GM11168 (cell line): Measurements from ENCODE around the gene RPTOR.

Experiments
- in situ Hi-C: fragments of 300-500 bp; cut with MboI; formaldehyde crosslinking; loops from one replicate; pipeline ENCODE4 v1.12.0; 2022; ENCODE audit warnings: low sequenced_read_pairs; ENCODE audit not compliant: unreplicated experiment

Gene RPTOR

DNA sequence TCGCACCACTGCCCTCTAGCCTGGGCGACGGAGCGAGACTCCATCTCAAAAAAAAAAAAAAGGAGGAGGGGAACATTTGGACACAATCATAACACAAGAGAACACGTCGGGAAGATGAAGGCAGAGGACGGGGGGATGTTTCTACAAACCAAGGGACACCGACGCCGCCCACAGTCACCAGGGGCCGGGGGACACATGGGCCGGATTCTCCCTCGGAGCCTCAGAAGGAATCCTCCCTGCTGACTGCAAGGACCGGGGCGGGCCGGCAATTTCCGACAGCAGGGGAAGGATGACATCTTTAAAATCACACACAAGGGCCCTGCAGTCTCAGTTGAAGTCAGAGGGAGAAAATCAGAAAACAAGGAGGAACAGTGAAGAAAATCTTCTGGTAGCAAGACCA is 438.9 kb downstream of the RPTOR start:
- in situ Hi-C loops: no loop called here

- in situ Hi-C loops: no loop called here
Measured at GRCh38 chr17:80984749-80985148, 440.1 kb downstream of the RPTOR start.

- in situ Hi-C loops: no loop called here
Measured at GRCh38 chr17:80986046-80986445, 441.4 kb downstream of the RPTOR start.

GRCh38 chr17:80986816-80987475 is 442.3 kb downstream of the RPTOR start:
- in situ Hi-C loops: no loop called here

DNA sequence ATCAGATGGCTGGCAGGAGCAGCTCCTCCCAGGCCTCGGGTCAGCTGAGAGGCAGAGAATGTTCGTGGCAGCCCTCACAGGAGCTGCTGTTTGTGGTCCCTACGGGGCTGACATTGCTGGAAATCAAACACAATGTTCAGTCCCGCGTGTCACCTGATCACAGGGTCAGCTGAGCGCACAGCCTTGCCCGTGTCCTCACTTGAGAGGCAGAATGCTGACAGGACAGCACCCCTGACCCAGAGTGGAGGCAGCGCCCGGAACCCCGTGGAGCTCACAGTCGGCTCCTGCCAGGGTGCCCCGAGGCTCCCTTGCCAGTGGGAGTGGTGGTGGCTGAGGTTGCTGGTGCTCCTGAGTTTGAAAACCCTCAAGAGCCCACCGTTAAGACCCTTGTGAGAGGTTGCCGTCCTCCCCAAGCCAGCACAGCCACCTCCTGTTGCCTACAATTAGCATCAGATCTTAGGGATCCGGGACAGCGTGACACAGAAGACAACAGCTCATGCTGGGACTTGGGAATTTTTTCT is 443.4 kb downstream of the RPTOR start:
- in situ Hi-C loops: no loop called here

- in situ Hi-C loops: no loop called here
Measured at GRCh38 chr17:80989586-80989913, 444.9 kb downstream of the RPTOR start.

DNA sequence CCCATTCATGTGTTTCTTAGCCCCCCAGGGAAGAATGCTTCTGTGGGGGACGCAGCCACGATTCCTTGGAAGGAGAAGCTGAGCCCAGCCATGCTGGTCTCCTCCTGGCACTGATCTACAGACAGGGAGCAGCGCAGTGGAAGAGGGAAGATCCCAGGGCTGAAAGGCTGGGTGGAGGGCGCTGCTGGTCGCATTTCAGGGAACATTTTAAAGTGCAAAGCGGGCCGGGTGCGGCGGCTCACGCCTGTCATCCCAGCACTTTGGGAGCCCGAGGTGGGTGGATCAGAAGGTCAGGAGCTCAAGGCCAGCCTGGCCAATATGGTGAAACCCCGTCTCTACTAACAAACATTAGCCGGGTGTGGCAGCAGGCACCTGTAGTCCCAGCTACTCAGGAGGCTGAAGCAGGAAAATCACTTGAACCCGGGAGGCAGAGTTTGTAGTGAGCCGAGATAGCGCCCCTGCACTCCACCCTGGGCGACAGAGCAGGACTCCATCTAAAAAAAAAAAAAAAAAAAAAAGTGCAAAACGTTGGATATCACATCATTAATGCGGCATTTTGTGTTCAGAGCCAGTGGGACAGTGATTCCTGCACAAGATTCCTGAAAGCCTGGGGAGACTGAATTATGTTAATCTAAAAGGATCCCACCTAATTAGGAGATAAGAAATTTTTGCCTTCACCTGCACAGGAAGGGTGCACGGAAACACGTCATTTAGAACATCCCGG is 446.4 kb downstream of the RPTOR start:
- in situ Hi-C loops: no loop called here

GRCh38 chr17:80991645-80992076 is 447.0 kb downstream of the RPTOR start, which contains the start of gene CHMP6:
Gene CHMP6, plus strand, starts transcription at chr17:80991841. Its CDS starts 78 bp downstream, at chr17:80991919.
- in situ Hi-C loops: no loop called here

DNA sequence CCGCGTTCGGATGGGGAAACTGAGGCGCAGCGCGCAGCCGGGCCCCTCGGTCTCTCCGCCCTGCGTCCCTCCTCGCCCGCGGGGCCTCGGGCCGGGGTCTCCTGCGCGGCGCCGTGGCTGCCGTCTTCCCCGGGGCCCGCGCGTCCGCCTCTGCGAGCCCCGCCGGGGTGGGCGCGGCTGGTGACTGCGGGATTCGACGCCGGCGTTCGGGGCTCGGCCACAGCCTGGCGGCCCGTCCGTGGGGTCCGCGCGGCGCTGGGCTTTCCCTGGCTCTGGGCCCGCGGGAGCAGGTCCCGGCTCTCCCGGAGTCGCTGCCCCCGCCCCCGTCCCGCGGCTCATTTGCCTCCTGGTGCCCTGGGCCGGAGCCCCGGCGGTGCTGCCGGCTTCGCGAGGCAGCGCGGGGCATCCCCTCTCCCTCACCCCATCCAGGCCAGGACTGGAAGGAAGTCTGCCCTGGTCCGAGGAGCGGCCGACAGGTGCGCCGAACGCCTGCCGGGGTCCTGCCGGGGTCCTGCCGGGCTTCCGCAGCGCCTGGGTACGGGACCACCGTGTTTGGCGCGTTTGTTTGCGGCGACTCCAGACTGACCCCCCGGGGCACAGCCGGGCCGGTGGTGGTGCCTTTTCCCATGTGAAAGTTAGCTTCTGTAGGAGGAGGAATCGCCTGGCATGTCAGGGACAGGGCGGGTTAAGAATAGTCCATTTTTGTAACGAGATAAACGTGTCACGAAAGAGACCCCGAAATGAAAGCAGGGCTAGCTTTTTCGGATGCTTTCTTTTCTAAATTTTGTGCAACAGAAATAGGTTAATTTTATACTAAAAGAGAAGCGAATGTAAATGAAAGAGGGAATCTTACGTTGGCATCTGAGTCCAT is 447.7 kb downstream of the RPTOR start:
- in situ Hi-C loops: no loop called here

GRCh38 chr17:80992948-80993624 is 448.4 kb downstream of the RPTOR start:
- in situ Hi-C loops: no loop called here

DNA sequence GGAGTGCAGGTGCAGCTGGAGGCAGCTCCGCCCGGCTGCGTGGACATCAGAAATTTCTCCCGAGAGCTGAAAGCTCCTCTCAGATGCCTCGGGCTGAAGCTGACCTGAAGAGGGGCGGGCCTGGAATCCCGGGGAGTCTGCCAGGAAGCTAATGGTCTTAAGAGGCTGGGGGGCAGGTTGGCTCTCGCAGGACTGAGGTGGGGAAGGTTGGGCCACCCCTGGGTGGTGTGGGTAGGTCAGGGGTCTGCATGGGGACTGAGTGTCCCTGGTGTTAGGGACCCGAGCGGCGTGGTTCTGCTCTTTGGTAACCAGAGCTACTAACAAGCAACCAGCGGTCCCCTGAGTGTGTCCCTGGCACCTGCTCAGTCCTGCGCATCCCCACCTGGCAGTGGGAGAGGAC is 450.5 kb downstream of the RPTOR start:
- in situ Hi-C loops: no loop called here

DNA sequence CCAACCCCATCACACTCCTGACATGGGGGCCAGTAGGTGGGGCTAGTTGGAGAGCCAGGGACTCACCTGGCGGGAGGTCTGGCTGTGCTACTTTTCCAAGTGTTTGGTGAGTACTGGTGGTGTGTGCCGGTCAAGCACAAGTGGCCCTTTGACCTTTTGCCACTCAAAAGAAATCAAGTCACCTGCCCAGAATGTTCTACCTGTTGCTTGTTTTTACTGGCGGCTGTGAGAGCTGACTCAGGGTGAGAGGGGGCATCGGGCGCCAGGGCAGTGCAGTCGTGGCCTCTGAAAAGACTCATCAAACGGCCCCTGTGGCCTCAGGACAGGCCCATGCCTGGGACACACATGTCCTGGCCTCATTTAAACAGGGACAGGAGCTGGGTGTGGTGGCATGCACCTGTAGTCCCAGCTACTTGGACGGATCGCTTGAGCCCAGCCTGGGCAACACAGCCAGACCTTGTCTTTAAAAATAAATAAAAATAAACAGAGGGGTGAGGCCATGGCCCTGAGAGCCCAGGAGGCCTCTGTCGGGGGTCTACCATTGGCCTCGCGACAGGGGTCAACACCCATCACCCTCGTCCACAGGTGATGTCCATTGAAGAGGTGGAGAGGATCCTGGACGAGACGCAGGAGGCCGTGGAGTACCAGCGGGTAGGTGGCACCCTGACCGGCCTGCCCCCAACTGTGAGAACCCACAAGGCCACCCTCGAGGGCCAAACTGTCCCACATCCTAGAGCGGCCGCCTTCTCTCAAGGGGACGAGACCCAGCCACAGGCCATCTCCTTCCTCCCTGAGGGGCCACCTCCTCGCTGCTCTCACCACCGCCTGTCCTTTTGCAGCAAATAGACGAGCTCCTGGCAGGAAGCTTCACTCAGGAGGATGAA is 452.0 kb downstream of the RPTOR start:
- in situ Hi-C loops: no loop called here

- in situ Hi-C loops: no loop called here
Measured at GRCh38 chr17:80997424-80998117, 452.9 kb downstream of the RPTOR start.

DNA sequence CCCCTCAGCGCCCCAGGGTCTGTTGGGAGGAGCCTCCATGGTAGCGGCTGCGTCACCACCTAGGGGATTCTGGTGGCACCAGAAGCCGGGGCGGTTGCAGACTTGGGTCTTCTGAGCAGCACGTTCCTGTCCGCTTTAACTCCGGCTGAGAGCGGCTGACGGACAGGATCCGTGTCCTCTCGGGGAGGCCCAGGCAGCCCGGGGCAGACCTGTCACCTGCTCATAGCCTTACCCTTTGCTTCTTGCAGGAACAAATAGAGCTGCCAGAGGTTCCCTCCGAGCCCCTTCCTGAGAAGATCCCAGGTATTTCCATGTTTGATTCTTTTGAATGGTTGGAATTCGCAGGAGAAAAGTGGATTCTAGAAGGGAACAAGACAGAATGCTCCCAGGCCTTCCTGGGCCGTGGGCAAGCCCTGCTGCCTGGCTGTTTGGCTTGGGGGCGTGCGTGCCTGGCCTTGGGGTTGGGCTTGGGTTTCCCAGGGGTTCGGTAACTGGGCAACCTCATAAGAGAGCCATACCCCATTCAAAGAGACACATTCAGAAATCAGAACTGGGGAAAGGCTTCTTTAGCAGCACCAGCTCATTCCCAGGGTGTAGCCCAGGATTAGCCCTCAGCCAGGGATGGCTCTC is 453.6 kb downstream of the RPTOR start:
- in situ Hi-C loops: no loop called here

GRCh38 chr17:80998748-80999535 is 454.3 kb downstream of the RPTOR start:
- in situ Hi-C loops: no loop called here

DNA sequence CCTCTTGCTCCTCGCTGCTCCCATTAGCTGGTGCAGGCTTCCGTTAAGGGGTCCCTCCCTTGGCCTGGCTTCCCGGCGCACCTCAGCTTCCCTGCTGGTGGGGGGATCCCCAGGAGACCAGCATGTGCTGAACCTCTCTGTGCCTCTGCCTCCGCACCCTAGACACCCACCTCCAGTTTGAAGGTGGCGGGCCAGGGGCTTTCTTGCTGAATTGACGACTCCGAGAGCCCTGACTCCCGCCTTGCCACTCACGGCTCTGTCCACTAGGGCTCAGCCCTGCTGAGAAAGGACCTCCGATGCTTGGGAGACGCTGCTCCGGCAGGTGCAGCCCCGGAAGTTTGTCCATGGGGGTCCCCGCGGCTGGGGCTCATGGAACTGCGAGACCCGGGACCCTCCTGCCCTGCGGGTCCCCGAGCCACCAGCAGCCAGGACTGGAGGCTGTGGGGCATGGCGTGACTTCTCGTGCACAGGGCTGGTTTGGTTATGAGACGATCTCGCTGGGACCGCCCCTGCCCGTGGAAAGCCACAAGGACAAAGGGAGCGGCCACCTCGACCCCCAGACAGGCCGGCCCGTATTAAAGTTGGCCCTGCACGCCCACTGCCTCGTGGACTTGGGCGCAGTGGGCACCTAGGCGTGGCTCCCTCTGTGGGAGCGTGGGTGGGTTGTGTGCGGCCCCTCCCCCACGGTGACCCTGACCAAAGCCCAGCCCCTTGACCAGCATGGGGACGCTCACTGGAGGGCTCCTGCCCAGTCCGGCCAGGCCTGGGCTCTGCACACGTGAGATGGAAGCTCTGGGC is 455.1 kb downstream of the RPTOR start:
- in situ Hi-C loops: no loop called here

DNA sequence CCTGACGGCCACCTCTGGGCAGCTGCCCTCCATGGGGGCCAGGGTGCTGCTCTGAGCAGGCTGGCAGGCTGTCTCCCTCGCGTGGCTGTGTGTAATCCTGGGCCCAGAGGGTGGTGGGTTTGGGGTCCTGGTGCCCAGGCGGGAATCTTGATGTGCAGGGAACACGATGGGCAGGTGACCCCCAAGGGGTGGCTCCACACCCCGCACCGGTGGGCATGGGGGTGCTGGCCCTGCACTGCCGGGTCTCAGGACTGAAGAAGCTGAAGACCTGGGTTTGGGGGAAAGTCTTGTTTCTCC is 455.6 kb downstream of the RPTOR start:
- in situ Hi-C loops: no loop called here
